ENCODE data around the gene HNRNPA1.

Gene HNRNPA1

DNA sequence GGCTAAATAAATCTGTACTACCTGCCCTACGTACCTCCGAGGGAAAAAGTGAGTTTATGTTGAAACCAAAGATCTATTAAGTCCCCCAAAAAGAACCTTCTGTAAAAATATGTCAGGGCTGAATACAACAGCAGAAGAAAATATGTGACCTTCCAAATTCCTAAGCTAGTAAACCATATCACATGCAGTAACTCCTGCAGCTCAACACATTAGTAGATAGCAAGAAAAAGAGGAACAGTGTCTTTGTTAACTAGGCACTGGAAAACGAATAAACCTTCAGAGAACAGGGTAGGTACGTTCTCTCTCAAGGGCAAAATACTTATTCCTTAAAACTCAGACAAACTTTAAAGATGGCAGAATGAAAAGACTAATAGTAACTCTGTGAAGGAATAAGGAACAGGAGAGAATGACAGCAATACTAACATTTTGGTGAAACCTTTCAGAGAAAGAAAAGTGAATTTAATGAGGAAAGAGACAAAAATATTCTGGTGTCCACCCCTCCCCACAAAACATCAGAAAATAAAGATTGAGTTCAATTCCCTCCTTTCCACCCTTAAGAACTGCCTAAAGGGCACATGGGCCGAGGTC lies 18.6 kb upstream of the HNRNPA1 start:
- TF ChIP-seq GATA3 (IDR thresholded peaks at IDR 0.05; ENCODE audit: low read depth, low read length) (no peak), GATA2 (IDR thresholded peaks at IDR 0.05; ENCODE audit: low read depth, low read length) (no peak)

DNA sequence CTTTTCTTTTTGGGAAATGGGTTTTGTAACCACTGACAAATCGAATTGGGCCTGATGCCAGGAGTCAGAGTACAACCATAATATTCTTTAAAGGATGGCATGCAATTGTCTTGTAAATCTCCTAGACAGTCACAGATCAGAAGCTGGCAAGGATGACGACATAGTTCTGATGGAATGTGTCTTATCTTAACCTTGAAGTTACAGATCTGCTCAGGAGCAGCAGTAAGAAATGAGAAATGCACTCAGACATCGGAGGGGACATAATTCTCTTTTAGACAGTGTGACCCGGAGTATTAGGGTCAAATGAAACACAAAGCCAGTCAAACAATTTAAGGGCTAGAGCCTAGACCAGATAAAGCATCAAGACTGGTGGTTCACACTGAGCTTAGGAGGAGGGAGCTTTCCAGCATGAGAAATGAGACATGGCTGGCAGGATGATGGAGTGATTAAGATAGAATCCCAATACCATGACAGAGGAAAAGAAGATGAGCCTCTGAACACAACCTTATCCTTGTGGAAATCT lies 18.1 kb upstream of the HNRNPA1 start:
- TF ChIP-seq GATA3 (IDR thresholded peaks at IDR 0.05; ENCODE audit: low read depth, low read length), result no peak
- peak; percentile 28; the same call in 1 of the 2 replicates for TF ChIP-seq GATA2 (IDR thresholded peaks at IDR 0.05; ENCODE audit: low read depth, low read length)

DNA sequence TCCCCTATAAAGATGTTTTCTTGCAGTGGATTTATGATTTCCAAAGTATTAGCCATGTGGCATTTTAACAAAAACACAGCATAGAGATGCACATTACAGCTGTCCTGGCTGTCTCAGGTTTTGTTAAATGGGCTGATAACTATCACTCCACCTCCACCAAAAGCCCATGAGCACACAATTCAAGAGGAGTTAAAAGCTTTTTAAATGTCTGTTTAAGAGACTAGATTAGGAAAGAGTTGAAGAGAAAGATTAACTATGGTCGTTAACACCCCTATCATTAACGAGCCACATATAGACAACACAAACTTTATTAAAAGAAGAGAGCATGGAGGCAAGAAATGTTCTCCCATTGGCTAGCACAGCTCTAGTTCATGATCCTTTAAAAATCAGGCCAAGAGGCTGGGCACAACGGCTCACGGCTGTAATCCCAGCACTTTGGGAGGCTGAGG lies 15.1 kb upstream of the HNRNPA1 start:
- TF ChIP-seq GATA2 (IDR thresholded peaks at IDR 0.05; ENCODE audit: low read depth, low read length) (peak; percentile 71), GATA3 (IDR thresholded peaks at IDR 0.05; ENCODE audit: low read depth, low read length) (peak; percentile 75)

DNA sequence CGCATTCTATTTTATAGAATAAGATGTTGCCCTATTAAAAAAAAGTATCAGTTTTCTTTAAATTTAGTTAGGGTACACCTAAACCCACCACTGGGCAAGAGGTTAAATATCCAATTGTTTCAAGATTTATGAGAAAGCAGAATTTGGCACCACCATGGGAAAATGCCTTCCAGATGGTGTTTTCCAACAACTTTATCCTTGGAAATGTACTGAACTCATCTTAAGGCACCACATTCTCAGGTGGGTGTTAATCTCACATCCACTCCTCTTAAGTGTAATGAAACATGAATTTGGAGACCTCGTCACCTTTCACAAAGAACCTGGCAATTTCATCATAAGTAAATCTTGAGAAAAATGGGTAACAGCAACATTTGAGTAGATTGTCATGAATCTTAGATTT lies 13.7 kb upstream of the HNRNPA1 start:
- TF ChIP-seq GATA3 (IDR thresholded peaks at IDR 0.05; ENCODE audit: low read depth, low read length) (no peak), GATA2 (IDR thresholded peaks at IDR 0.05; ENCODE audit: low read depth, low read length) (no peak)

DNA sequence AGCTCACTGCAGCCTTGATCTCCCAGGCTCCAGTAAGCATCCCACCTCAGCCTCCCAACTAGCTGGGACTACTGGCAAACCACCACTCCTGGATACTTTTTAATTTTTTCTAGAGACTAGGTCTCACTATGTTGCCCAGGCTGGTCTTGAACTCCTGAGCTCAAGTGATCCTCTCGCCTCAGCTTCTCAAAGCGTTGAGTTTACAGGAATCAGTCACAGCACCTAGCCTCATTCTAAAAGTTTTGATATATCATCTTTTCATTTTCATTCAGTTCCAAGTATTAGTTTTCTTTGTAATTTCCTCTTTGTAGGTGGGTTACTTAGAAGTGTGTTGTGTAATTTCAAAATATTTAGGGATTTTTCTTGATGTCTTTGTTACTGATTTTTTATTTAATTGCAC lies 10.2 kb upstream of the HNRNPA1 start:
- TF ChIP-seq GATA2 (IDR thresholded peaks at IDR 0.05; ENCODE audit: low read depth, low read length) (no peak), GATA3 (IDR thresholded peaks at IDR 0.05; ENCODE audit: low read depth, low read length) (no peak)

DNA sequence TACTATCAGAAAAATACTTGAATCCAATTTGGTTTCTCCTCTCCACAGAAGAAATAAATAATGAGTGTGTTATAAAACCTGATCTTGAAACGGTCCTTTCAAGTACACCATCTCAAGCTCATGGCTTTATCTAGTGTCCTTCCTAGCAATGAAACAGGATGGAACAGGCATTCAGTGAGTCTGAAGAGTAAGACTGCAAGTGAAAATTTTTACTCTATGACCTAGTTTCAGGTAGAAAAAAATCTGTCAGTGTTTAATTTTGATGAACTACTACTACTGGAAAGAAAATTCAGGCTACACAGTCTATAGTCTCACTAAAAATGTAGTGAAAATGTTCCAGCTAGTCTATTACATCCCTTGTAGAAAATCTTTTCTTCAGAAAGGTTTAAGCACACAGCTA lies 8.3 kb upstream of the HNRNPA1 start:
- TF ChIP-seq GATA2 (IDR thresholded peaks at IDR 0.05; ENCODE audit: low read depth, low read length) (no peak), GATA3 (IDR thresholded peaks at IDR 0.05; ENCODE audit: low read depth, low read length) (no peak)

DNA sequence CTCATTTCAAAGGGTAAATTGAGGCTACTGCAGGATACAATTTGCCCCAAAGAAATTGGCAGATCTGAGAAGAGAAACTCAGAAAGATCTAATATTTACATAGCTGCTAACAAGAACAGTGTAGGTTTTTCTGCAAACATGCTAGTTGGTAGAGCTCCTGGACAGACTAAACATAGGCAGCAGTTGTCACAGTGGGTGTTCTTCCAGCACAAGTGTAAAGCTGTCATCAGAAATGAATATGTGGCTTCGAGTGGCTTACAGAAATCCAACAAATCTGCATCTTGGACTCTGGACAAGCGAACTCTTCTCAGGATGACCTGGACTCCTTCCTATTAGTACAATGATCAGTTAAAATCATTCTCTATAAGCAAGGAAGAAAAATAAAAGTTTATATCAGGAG lies 6.5 kb upstream of the HNRNPA1 start:
- TF ChIP-seq GATA3 (IDR thresholded peaks at IDR 0.05; ENCODE audit: low read depth, low read length), result no peak
- TF ChIP-seq GATA2 (IDR thresholded peaks at IDR 0.05; ENCODE audit: low read depth, low read length), result no peak

DNA sequence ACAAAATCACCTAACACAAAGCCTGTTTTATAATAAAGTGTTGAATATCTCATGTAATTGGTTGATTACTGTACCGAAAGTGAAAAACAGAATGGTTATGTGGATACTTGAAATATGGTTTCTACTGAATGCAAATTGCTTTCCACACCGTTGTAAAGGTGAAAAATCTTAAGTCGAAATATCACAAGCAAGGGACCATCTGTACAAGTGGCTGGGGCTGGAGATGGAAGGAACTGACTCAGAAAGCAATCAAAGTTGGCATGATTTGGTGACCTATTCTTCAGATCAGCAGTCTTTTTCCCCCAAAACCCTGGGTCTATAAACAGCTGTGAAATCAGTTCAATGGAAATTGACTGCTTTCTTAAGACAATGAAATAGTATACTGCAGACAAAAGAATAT lies 4.2 kb upstream of the HNRNPA1 start:
- no peak for TF ChIP-seq GATA3 (IDR thresholded peaks at IDR 0.05; ENCODE audit: low read depth, low read length)
- TF ChIP-seq GATA2 (IDR thresholded peaks at IDR 0.05; ENCODE audit: low read depth, low read length), result no peak

DNA sequence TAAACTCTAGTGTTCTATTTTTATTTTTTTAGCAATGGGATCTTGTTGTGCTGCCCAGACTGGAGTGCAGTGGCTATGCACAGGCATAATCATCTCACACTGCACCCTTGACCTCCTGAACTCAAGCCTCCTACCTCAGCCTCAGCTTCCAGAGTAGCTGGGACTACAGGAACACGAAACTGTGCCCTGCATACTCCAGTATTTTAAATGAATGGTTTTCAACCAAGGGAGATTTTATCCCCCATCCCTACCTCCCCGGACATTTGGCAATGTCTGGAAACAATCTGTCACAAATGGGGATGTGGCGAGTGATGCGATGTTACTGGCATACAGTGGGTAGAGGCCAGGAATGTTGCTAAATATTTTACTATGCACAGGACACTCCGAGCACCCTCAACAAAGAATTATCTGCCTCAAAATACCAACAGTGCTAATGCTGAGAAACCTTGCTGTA lies 2.7 kb upstream of the HNRNPA1 start:
- no peak for TF ChIP-seq GATA3 (IDR thresholded peaks at IDR 0.05; ENCODE audit: low read depth, low read length)

DNA sequence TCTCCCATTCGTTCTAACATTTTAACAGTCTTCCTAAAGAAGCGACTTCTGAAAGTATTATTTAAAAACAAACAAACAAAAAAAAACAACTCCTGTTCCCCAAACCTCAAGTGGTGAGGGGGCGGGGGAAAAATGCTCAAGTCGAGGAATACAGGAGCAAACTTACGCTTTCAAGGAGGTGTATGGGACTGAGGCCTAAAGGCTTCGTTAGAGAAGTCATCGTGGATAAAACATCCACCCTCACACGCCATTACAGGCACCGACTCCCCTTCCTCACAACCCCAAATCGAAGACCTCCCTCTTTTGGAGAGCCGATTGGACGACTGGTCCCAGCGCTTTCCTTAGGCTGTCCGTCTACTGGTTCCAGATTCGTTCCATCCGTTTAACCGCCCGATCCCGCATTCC lies 1.3 kb upstream of the HNRNPA1 start:
- TF ChIP-seq GATA3 (IDR thresholded peaks at IDR 0.05; ENCODE audit: low read depth, low read length) (no peak), GATA2 (IDR thresholded peaks at IDR 0.05; ENCODE audit: low read depth, low read length) (no peak)

DNA sequence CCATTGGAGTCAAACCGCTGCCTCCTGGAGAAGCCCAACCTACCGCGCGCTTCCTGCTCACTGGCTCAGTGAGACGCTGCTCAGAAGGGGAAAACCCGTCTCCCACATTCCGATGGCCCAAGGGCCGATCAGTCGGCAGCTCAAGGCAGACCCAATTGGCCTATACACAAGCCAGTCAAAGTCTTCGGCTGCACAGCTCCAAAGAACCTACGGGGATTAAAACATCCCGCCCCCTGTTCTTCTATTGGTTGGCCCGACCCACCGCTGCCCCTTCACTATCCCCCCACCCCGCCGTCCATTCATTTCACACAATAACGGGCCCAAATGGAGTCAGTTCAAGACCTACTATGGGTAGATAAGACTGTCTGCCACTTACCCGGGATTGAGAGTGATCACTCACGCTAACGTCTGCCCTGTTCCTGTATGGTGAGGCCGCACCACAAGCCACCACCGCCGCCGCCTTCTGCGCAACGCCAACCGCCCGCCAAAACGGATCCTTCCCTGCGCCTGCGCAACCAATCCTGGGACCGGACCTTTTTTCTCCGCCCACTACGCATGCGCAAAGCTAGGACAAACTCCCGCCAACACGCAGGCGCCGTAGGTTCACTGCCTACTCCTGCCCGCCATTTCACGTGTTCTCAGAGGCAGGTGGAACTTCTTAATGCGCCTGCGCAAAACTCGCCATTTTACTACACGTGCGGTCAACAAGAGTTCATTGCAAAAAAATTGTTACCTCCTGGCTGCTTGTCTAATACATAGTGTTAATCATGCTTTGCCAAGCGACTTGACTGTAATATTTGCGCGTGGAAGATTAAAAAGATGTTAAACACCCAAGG lies 676 bp upstream of the HNRNPA1 start, which contains the start of gene CBX5:
Gene CBX5 (minus strand): TSS at position 491 of the 836 bp plus-strand sequence. CDS start 22,472 bp downstream, outside the sequence.
- TF ChIP-seq GATA3 (IDR thresholded peaks at IDR 0.05; ENCODE audit: low read depth, low read length), result no peak
- TF ChIP-seq GATA2 (IDR thresholded peaks at IDR 0.05; ENCODE audit: low read depth, low read length), result no peak

DNA sequence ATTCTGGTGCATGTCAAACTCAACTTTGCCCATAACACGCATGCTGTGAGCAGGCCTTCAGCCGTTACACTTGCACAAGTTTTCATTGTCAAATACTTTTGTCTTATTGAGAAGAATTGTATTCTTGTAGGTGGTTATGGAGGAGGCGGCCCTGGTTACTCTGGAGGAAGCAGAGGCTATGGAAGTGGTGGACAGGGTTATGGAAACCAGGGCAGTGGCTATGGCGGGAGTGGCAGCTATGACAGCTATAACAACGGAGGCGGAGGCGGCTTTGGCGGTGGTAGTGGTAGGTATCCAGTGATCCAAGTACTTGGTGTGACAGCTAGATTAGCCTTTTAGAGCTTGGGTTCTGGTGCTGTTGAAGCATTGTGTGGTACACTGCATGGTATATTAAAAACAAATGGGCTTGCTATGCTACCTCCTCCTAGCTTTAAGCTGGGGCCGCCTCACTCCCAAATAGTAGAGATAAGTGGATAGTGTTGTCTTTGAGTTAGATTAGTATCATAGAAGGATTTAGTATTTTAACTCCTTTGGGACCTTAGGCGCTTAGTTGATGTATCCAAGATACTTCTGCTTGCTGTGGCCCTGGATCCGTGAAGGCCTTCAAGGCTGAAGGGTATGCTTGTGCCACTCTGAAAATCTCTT lies 2.5 kb downstream of the HNRNPA1 start:
- TF ChIP-seq GATA2 (IDR thresholded peaks at IDR 0.05; ENCODE audit: low read depth, low read length) (no peak), GATA3 (IDR thresholded peaks at IDR 0.05; ENCODE audit: low read depth, low read length) (no peak)

DNA sequence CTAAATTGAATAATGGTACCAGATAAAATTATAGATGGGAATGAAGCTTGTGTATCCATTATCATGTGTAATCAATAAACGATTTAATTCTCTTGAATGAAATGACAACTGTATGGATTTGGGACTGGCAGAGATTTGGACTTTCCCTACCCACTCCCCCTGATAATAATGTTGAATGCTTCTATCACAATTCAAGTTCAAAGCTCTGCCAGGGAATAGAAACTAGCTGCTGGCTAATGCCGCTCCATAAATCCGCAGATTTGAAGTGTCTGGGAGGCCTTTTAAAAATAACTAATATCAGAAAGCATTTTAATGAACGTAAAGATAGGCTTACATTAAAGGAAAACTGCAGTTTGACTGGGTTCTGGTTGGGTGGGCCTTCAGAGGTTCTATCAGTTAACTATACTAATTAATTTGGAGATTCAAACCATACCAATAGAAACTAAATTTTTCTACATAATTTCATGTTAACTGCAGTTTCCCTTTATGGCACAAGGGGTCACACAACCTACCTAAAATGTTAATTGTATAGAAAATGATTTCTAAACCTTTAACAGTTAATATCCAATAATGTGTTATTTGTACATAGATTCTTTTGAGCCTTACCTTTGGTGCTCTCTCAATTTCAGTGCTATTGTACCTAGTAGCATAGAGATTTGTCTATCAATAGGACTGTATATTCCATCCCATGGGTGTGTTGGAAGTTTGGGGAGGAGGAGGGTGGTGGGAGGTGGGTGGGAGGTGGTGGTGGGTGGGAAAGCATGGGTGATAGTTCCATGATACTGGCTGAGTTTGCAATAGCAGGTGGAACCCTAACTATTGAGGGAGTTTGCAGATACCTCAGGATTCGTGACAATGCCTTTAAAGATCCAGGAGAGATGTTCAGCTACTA lies 4.9 kb downstream of the HNRNPA1 start:
- TF ChIP-seq GATA2 (IDR thresholded peaks at IDR 0.05; ENCODE audit: low read depth, low read length), result no peak
- TF ChIP-seq GATA3 (IDR thresholded peaks at IDR 0.05; ENCODE audit: low read depth, low read length), result no peak
